Measurements from ENCODE around the gene CTRB2. TPM values are rescaled to one million over a fixed set of nuclear protein-coding genes. Genes with fewer than 3 reads are reported as not detected.

The CTRB2 gene
- total RNA-seq, 1 donor from 2014 or later: not detected

DNA sequence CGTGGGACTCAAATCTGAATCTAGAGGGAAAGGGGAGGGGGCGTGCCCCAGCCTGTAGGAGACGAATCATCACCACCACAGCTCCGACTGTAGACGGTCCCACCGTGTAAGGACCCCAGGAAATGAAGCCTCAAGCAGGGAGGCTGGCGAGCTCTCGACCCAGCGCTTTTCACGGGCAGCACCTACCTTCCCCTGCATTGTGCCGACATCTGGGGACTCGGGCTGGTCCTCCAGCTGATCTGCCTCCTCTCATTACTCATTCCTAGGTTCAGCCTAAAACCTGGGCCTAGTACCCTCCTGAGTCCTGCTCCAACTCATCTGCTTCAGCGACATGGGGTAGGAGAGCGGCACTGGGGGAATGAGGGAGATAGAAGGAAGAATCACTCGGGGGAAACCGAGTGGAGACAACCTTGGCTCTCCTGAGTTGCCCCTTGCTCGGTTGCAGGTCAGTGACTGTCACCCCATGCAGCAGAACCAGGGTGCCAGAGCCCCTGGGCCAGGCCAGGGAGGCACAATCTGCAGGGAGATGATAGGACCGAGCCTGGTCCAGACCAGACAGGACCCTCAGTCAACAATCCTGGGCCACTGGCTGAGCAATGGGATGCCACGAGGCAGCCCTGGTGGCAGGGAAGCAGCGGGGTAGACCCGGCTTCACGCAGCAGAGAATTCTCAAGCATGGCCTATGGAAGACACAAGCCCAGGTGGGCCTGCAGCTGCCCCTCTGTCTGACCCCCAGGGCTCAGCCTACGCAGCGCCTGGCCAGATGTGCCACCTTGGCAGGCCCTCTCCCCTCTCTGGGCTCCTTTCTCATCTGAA lies 45.3 kb upstream of the CTRB2 start:
- Mint-ChIP-seq H3K4me3 (ENCODE audit: unreplicated experiment) (peak overlapping the region; percentile 65), H3K36me3 (ENCODE audit: low read depth) (peaks cover 2% of the 10 kb centered on the region), H3K9me3 (ENCODE audit: low read depth) (no peaks in the 10 kb centered on the region), H3K27ac (ENCODE audit: unreplicated experiment) (peak overlapping the region; percentile 94), H3K4me1 (ENCODE audit: low read depth) (peaks cover 86% of the 10 kb centered on the region), H3K27me3 (ENCODE audit: low read depth) (no peaks in the 10 kb centered on the region)
- TF ChIP-seq, protein P1, sequence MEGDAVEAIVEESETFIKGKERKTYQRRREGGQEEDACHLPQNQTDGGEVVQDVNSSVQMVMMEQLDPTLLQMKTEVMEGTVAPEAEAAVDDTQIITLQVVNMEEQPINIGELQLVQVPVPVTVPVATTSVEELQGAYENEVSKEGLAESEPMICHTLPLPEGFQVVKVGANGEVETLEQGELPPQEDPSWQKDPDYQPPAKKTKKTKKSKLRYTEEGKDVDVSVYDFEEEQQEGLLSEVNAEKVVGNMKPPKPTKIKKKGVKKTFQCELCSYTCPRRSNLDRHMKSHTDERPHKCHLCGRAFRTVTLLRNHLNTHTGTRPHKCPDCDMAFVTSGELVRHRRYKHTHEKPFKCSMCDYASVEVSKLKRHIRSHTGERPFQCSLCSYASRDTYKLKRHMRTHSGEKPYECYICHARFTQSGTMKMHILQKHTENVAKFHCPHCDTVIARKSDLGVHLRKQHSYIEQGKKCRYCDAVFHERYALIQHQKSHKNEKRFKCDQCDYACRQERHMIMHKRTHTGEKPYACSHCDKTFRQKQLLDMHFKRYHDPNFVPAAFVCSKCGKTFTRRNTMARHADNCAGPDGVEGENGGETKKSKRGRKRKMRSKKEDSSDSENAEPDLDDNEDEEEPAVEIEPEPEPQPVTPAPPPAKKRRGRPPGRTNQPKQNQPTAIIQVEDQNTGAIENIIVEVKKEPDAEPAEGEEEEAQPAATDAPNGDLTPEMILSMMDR (IDR thresholded peaks at IDR 0.05): no peak
- DNase-seq (ENCODE audit: low spot score): peak; percentile 87

DNA sequence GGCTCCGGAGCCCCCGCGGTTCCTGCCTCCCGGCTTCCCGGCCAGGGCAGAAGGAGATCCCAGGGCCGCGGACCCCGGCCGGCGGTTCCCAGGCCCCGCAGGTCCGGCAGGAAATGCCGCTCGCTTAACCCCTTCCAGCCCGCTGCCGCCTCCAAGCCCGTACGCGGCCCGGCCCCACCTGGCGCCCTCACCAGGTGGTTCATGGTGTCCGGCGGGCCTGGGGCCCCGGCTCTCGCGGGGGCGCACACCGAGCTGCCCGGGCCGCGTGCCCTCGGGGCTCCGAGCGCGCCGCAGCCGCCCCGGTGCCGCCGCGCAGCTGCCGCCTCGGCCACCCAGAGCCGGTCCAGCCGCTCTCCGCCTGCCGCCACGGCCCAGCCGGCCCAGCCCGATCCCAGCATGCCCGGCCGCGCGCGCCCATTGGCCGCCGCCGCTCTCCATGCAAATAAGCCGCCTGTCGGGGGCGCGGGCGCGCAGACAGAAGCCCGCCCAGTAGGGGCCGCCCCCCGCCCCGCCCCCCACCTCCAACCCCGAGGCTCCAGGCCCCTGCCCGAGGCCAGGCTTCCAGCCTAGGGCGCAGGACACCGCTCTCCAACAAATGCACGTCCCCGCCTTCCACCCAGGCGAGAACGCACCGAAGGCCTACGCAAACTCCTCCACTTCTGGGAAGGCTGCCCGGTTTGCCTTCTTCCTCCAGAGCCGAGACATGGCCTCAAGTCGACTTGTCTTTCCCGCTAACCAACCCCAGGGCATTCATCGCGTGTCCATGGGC lies 44.5 kb upstream of the CTRB2 start, which contains the start of gene BCAR1:
Gene BCAR1 (minus strand): TSS at position 345 of the 769 bp plus-strand sequence. CDS start 142 bp downstream, at position 203.
- Mint-ChIP-seq H3K27ac (ENCODE audit: unreplicated experiment) (peak within 1 kb of the TSS; percentile 94), H3K4me1 (ENCODE audit: low read depth) (peaks cover 86% of the 10 kb centered on the region), H3K9me3 (ENCODE audit: low read depth) (no peaks in the 10 kb centered on the region), H3K36me3 (ENCODE audit: low read depth) (peaks cover 2% of the 10 kb centered on the region), H3K27me3 (ENCODE audit: low read depth) (no peaks in the 10 kb centered on the region), H3K4me3 (ENCODE audit: unreplicated experiment) (peak within 1 kb of the TSS; percentile 90)
- TF ChIP-seq, protein P1 (IDR thresholded peaks at IDR 0.05): peak; percentile 36
- peak; percentile 93 for DNase-seq (ENCODE audit: low spot score)

DNA sequence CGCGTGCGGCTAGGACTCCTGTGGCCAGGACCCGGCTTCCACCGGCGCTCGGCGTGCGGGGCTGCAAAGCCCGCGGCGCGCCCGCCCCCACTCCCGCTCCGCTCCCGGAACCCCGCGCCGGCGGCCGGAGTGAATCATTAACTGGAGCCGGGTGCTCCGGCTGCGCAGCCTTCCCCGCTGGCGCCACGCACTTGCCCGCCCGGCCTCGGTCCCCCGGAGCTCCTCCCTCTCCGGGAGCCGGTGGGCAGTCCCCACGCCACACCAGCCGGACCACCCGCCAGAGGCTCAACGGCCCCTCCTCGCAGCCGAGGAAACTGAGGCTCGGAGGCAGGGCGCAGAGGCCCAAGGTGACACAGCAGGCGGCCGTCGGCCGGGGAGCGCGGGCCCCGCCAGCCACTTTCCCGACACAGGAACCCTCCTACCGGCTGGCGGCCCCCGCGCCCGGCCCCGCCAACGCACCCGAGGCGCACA lies 43.9 kb upstream of the CTRB2 start:
- Mint-ChIP-seq H3K27me3 (ENCODE audit: low read depth) (no peaks in the 10 kb centered on the region), H3K4me1 (ENCODE audit: low read depth) (peaks cover 86% of the 10 kb centered on the region), H3K4me3 (ENCODE audit: unreplicated experiment) (peak overlapping the region; percentile 90), H3K27ac (ENCODE audit: unreplicated experiment) (peak overlapping the region; percentile 93), H3K36me3 (ENCODE audit: low read depth) (peaks cover 2% of the 10 kb centered on the region), H3K9me3 (ENCODE audit: low read depth) (no peaks in the 10 kb centered on the region)
- TF ChIP-seq, protein P1 (IDR thresholded peaks at IDR 0.05): no peak
- no peak for DNase-seq (ENCODE audit: low spot score)

DNA sequence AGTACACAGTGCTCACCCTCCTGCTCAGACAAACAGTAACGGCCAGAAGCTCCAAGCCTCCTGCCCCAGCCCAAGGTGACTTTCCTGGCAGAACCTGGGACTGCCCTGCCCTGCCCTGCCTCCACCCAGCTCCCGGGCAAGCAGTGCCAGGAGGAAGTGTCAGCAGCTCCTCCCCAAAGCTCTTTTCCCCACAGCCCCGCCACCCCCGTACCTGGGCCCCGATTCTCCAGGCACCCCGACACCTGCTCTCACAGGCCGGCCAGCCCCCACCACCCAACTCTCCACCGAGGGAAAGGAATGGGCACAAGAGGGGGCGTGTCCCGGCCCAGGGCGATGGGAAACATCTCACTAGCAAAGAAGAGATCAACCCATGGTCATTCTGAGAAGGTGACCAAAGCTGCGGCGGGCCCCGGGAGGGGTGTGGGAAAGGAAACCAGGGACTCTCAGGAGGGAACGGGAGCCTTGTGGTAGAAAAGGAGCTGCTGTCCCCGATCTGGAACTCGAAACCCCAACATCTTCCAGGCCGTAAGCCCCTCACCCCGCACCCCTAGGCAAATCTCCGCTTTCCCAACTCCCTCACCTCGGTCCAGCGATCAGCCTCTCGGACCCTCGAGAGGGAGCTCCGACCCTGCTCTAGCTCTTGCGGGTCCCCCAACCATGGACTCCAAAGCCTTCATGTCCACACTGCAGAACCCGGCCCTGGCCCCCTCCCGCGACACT lies 43.3 kb upstream of the CTRB2 start:
- no peak for DNase-seq (ENCODE audit: low spot score)
- H3K4me1 Mint-ChIP-seq (ENCODE audit: low read depth): peaks cover 84% of the 10 kb centered on the region
- H3K9me3 Mint-ChIP-seq (ENCODE audit: low read depth): no peaks in the 10 kb centered on the region
- TF ChIP-seq, protein P1 (IDR thresholded peaks at IDR 0.05): no peak
- H3K36me3 Mint-ChIP-seq (ENCODE audit: low read depth): peaks cover 2% of the 10 kb centered on the region
- peak overlapping the region; percentile 93 for H3K27ac Mint-ChIP-seq (ENCODE audit: unreplicated experiment)
- H3K4me3 Mint-ChIP-seq (ENCODE audit: unreplicated experiment): peak overlapping the region; percentile 90
- no peaks in the 10 kb centered on the region for H3K27me3 Mint-ChIP-seq (ENCODE audit: low read depth)
